GM12878 (cell line): ENCODE results near the gene SORBS1. TPM values are rescaled to one million over a fixed set of nuclear protein-coding genes. Genes with fewer than 3 reads are reported as not detected.

ENCODE experiments used
- ATAC-seq: fragments of 200-7000 bp; cut with Tn5 transposase; 3 replicates; pipeline ENCODE4 v1.9.1; 2020; ENCODE audit warnings: mild to moderate bottlenecking, moderate library complexity
- BruUV-seq: library from RNA; stranded (reverse); fragments of 400-500 nt; replicated peaks from 2 replicates; lab custom pipeline; 2021; lab: Mats Ljungman, UMichigan
- CTCF ChIA-PET: fragments of 300-600 bp; sonication (Branson Sonifier 250); formaldehyde crosslinking; extraction: SDS; loops from one replicate; lab custom pipeline; 2021; ENCODE audit warnings: inconsistent platforms; lab: Yijun Ruan, JAX
- POLR2A ChIA-PET: fragments of 350-600 bp; formaldehyde crosslinking; extraction: SDS; loops from one replicate; lab custom pipeline; 2021; ENCODE audit warnings: inconsistent platforms; lab: Charles Lee
- RAD21 ChIA-PET: fragments of 300-600 bp; sonication (Branson Sonifier 250); formaldehyde crosslinking; loops from one replicate; lab custom pipeline; 2023; ENCODE audit warnings: antibody characterized with exemption; ENCODE audit not compliant: unreplicated experiment; lab: Charles Lee
- SMC1A ChIA-PET: fragments of 300-600 bp; sonication (Branson Sonifier 250); formaldehyde crosslinking; loops from one replicate; lab custom pipeline; 2023; ENCODE audit not compliant: unreplicated experiment, uncharacterized antibody; lab: Charles Lee
- DNase-seq: peaks from one replicate; pipeline ENCODE4 v3.0.0-alpha.2; 2011; ENCODE audit warnings: low read depth, low spot score
- FAIRE-seq: peaks from 3 replicates; lab custom pipeline; 2011; peaks lifted over from hg19 to GRCh38; lab: Jason Lieb, UNC
- H2AFZ ChIP-seq: 2 replicates; pipeline ENCODE4 v1.6.0; 2011; ENCODE audit warnings: low read depth, low read length, control low read depth; ENCODE audit not compliant: control insufficient read depth
- H3K27ac ChIP-seq: 2 replicates; pipeline ENCODE4 v1.5.1; 2011; ENCODE audit warnings: control low read depth; ENCODE audit not compliant: control insufficient read depth, insufficient read depth
- H3K27me3 ChIP-seq, 2 experiments: replicated peaks in 1 of 2; 2 replicates each; pipeline versions ENCODE4 v1.6.0 to v1.6.1; 2011; ENCODE audit warnings: low read length in 1 of 2; ENCODE audit not compliant: control insufficient read depth in 2 of 2, insufficient read depth in 2 of 2
- H3K36me3 ChIP-seq, 2 experiments: 2 replicates each; pipeline ENCODE4 v1.5.1; 2011; ENCODE audit warnings: low read length in 1 of 2; ENCODE audit not compliant: control insufficient read depth in 2 of 2, insufficient read depth in 2 of 2
- H3K4me1 ChIP-seq: 2 replicates; pipeline ENCODE4 v1.6.1; 2011; ENCODE audit warnings: mild to moderate bottlenecking, low read length, moderate library complexity, mixed read lengths; ENCODE audit not compliant: control insufficient read depth, insufficient read depth
- H3K4me2 ChIP-seq: 2 replicates; pipeline ENCODE4 v1.6.0; 2011; ENCODE audit warnings: control low read depth; ENCODE audit not compliant: control insufficient read depth, insufficient read depth
- H3K4me3 ChIP-seq: fragments of 200-600 bp; sonication (generic); 2 replicates; pipeline ENCODE4 v1.5.1; 2016
- H3K79me2 ChIP-seq: 2 replicates; pipeline ENCODE4 v1.6.0; 2011; ENCODE audit warnings: low read length; ENCODE audit not compliant: control insufficient read depth, insufficient read depth
- H3K9ac ChIP-seq: 2 replicates; pipeline ENCODE4 v1.8.0; 2011; ENCODE audit warnings: low read length, control low read depth, mixed read lengths; ENCODE audit not compliant: control insufficient read depth, insufficient read depth
- H3K9me3 ChIP-seq: replicated peaks from 3 replicates; pipeline ENCODE4 v1.5.1; 2011; ENCODE audit warnings: mild to moderate bottlenecking, low read length; ENCODE audit not compliant: control insufficient read depth, insufficient read depth
- H4K20me1 ChIP-seq: 2 replicates; pipeline ENCODE4 v1.6.0; 2011; ENCODE audit not compliant: control insufficient read depth, insufficient read depth
- ATF7 ChIP-seq: fragments of 450-650 bp; IDR thresholded peaks from 2 replicates; pipeline ENCODE4 v1.6.1; 2016; ENCODE audit warnings: low read depth, mild to moderate bottlenecking
- BRCA1 ChIP-seq: IDR thresholded peaks from 2 replicates; pipeline ENCODE4 v1.6.1; 2011; ENCODE audit warnings: low read depth, low read length, improper control_type of control experiment
- CBX3 ChIP-seq: fragments of 200-600 bp; sonication (generic); IDR thresholded peaks from 2 replicates; pipeline ENCODE4 v1.6.1; 2016; ENCODE audit warnings: low read depth, borderline replicate concordance
- FOXK2 ChIP-seq: fragments of 450-650 bp; IDR thresholded peaks from 2 replicates; pipeline ENCODE4 v1.6.1; 2017; ENCODE audit warnings: mild to moderate bottlenecking, moderate library complexity
- FOXM1 ChIP-seq: IDR thresholded peaks from 2 replicates; pipeline ENCODE4 v1.6.1; 2012; ENCODE audit warnings: low read depth, mild to moderate bottlenecking, inconsistent platforms, low read length, moderate library complexity
- GABPA ChIP-seq: IDR thresholded peaks from 2 replicates; pipeline ENCODE4 v1.6.1; 2014; ENCODE audit warnings: antibody characterized with exemption, low read depth, mild to moderate bottlenecking, inconsistent platforms
- KLF5 ChIP-seq: fragments of 450-650 bp; IDR thresholded peaks from 2 replicates; pipeline ENCODE4 v1.6.1; 2014; ENCODE audit warnings: mild to moderate bottlenecking; ENCODE audit not compliant: partially characterized antibody
- NFYA ChIP-seq: IDR thresholded peaks from 2 replicates; pipeline ENCODE4 v1.6.1; 2011; ENCODE audit warnings: low read depth, mild to moderate bottlenecking, low read length, improper control_type of control experiment, borderline replicate concordance
- NR2C2 ChIP-seq: IDR thresholded peaks from 2 replicates; pipeline ENCODE4 v1.6.1; 2011; ENCODE audit warnings: borderline replicate concordance, low read depth; ENCODE audit not compliant: control insufficient read depth, insufficient read length
- NRF1 ChIP-seq: conservative IDR thresholded peaks from 2 replicates; pipeline ENCODE4 v1.6.1; 2011; ENCODE audit warnings: mild to moderate bottlenecking, low read depth, low read length, improper control_type of control experiment
- PAX8 ChIP-seq: fragments of 450-650 bp; IDR thresholded peaks from 2 replicates; pipeline ENCODE4 v1.6.1; 2017; ENCODE audit warnings: mild to moderate bottlenecking, moderate library complexity
- SMC3 ChIP-seq: IDR thresholded peaks from 2 replicates; pipeline ENCODE4 v1.6.1; 2011; ENCODE audit warnings: low read length, improper control_type of control experiment, borderline replicate concordance
- SREBF1 ChIP-seq: IDR thresholded peaks from 2 replicates; pipeline ENCODE4 v1.6.1; 2012; ENCODE audit warnings: mild to moderate bottlenecking, low read length
- SRF ChIP-seq, 2 experiments: IDR thresholded peaks; 2 replicates each; pipeline ENCODE4 v1.6.1; 2011; ENCODE audit warnings: low read depth in 2 of 2, low read length in 2 of 2, mild to moderate bottlenecking in 1 of 2, moderate library complexity in 1 of 2
- STAT3 ChIP-seq: IDR thresholded peaks from 2 replicates; pipeline ENCODE4 v1.6.1; 2011; ENCODE audit warnings: low read depth, low read length, improper control_type of control experiment
- YBX1 ChIP-seq: fragments of 450-650 bp; IDR thresholded peaks from 2 replicates; pipeline ENCODE4 v1.6.1; 2016; ENCODE audit warnings: antibody characterized with exemption
- ZNF217 ChIP-seq: fragments of 450-650 bp; IDR thresholded peaks from 2 replicates; pipeline ENCODE4 v1.6.1; 2017; ENCODE audit warnings: antibody characterized with exemption, mild to moderate bottlenecking
- ZNF274 ChIP-seq: IDR thresholded peaks from one replicate; pipeline ENCODE4 v1.8.0; 2011; ENCODE audit not compliant: insufficient read length, insufficient read depth
- ZZZ3 ChIP-seq: IDR thresholded peaks from 2 replicates; pipeline ENCODE4 v1.6.1; 2011; ENCODE audit warnings: low read depth; ENCODE audit not compliant: control insufficient read depth, insufficient read length
- WGBS: methylation state at CpG from one replicate; pipeline ENCODE4 v1.1.6; 2016; ENCODE audit warnings: low lambda C conversion rate; ENCODE audit not compliant: insufficient replicate concordance, insufficient coverage; ENCODE audit errors: missing lambda C conversion rate; 5-methylcytosine and 5-hydroxymethylcytosine counted together
- in situ Hi-C: fragments of 300-500 bp; cut with MboI; formaldehyde crosslinking; loops from 9 replicates; pipeline ENCODE4 v1.14.3; 2018; ENCODE audit warnings: mixed read lengths
- intact Hi-C: fragments of 100-400 bp; cut with micrococcal nuclease; formaldehyde crosslinking; loops from one replicate; pipeline ENCODE4 v1.14.2; 2022; ENCODE audit not compliant: unreplicated experiment
- polyA plus RNA-seq, 11 experiments: library from polyadenylated mRNA; depleted of rRNA in 4 of 11; unstranded in 6 of 11; stranded (reverse) in 5 of 11; fragments of >200 nt; fragmentation: Nextera tagmentation in 4 of 11; fragmentation: Illumina TruSeq in 1 of 11; extraction: Ambion mirVana in 4 of 11; extraction: Trizol in 1 of 11; gene quantifications; 1 replicate in 1 of 11; 2 replicates in 10 of 11; pipeline versions ENCODE4 v1.2.1 to v1.2.3, GENCODE V29; 2011 to 2016; ENCODE audit warnings: inconsistent platforms in 2 of 11, missing spikeins in 2 of 11, low read depth in 1 of 11
- total RNA-seq, 4 experiments: library from RNA; depleted of rRNA in 3 of 4; stranded (reverse); fragments of >200 nt in 3 of 4; fragmentation: Illumina TruSeq in 1 of 4; extraction: Trizol in 1 of 4; gene quantifications; 2 replicates each; pipeline versions ENCODE4 v1.2.1 to v1.2.3, GENCODE V29; 2013 to 2021
- TF ChIP-seq, protein P1 (sequence below): fragments of 450-650 bp; IDR thresholded peaks from 2 replicates; pipeline ENCODE4 v1.6.1; 2017; ENCODE audit warnings: low read depth, mild to moderate bottlenecking, moderate library complexity
- TF ChIP-seq, protein P2 (sequence below): fragments of 450-650 bp; IDR thresholded peaks from 2 replicates; pipeline ENCODE4 v1.6.1; 2017; ENCODE audit warnings: mild to moderate bottlenecking, low read depth, inconsistent platforms; ENCODE audit not compliant: poor library complexity, severe bottlenecking

The SORBS1 gene
- total and polyA plus RNA-seq, 10 of the 15 experiments (the other 5 are each of a cell fraction or from before 2014, with no cell fraction given), result 0.13 to 0.75 (median 0.39) TPM

DNA sequence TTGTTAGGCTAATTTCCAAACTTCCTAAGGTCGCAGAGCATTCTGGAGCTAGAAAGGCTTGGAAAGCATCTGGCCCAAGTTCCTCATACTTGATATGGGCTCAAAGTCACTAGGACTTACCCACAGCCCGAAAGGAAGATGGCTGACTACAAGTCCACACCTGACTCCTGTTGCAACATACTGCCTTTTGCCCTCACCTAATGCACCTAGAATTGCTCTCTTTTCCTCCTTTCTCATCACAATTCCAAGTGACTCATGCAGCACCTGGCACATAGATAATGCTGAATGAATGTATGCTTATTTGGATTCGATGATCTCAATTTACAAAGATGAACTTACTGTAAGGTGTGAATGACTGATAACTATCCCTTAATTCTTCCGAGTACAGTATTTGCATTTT lies 131.5 kb downstream of the SORBS1 start (continued):
- TF ChIP-seq ZZZ3 (no peak), PAX8 (no peak), ZNF274 (no peak), SRF (IDR thresholded peaks at IDR 0.05; ENCODE audit: low read depth in 2 of 2, low read length in 2 of 2) (no peak), GABPA (no peak), SREBF1 (no peak), YBX1 (no peak)
- TF ChIP-seq, all 136 proteins: peak for 0

DNA sequence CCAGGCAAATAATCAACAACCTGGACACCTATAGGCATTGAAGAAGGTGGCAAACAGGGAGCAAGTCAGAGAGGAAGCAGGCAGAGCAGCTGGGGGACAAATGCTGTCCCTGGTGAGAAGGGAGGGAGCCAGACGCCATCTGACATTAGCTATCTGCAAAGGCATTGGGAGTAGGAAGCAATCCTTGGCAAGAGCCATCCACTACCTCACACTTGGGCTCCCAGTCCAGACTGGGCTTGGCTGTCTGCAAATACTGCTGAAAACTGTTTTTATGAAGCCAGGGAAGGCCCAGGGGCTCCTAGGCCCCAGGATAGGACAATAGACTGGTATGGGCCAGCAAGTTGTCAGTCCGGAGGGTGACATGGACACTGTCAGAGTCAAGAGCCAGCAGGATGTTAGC lies 132.5 kb downstream of the SORBS1 start:
- CTCF ChIA-PET, result interaction anchor here (0.6 to 6.9 kb wide), 8 partner anchors 8 to 227 kb away, joined by 3 to 147 read pairs (median 32); no protein-coding TSS in a partner anchor
- 93% methylated on average over 2 of the region's 2 CpGs for WGBS
- no TSS peak for BruUV-seq
- Histone ChIP-seq H3K4me1 (peaks cover 9% of the 10 kb centered on the region), H4K20me1 (no peaks in the 10 kb centered on the region), H3K79me2 (no peaks in the 10 kb centered on the region), H3K9ac (no peak overlapping the region), H3K9me3 (no peaks in the 10 kb centered on the region), H3K4me3 (no peak overlapping the region), H3K36me3 (no peaks in the 10 kb centered on the region), H3K27ac (no peak overlapping the region), H3K4me2 (no peak overlapping the region), H3K27me3 (no peaks in the 10 kb centered on the region; a peak in 1 of 4 replicates), H2AFZ (no peak overlapping the region)
- no peak for DNase-seq
- in situ Hi-C loops, result loop anchor here (5.0 kb wide), 1 partner anchor 174 kb away; no protein-coding TSS in a partner anchor
- RAD21 ChIA-PET, result interaction anchor here (0.7 to 4.2 kb wide), 3 partner anchors 24 to 185 kb away, joined by 3 to 29 read pairs (median 3); no protein-coding TSS in a partner anchor
- intact Hi-C loops, result no loop called here
- POLR2A ChIA-PET, result interaction anchor here (0.7 kb wide), 1 partner anchor 54 kb away, joined by 3 read pairs; no protein-coding TSS in a partner anchor
- FAIRE-seq, result no peak
- SMC1A ChIA-PET, result interaction anchor here (1.0 to 5.1 kb wide), 4 partner anchors 10 to 172 kb away, joined by 3 to 81 read pairs (median 18); no protein-coding TSS in a partner anchor
- no peak for ATAC-seq
- TF ChIP-seq ATF7 (no peak), BRCA1 (no peak), KLF5 (no peak), STAT3 (no peak), CBX3 (no peak), NR2C2 (no peak), NFYA (no peak), SMC3 (no peak), FOXK2 (no peak), ZNF217 (no peak), FOXM1 (no peak), NRF1 (no peak)
- TF ChIP-seq, protein P1, sequence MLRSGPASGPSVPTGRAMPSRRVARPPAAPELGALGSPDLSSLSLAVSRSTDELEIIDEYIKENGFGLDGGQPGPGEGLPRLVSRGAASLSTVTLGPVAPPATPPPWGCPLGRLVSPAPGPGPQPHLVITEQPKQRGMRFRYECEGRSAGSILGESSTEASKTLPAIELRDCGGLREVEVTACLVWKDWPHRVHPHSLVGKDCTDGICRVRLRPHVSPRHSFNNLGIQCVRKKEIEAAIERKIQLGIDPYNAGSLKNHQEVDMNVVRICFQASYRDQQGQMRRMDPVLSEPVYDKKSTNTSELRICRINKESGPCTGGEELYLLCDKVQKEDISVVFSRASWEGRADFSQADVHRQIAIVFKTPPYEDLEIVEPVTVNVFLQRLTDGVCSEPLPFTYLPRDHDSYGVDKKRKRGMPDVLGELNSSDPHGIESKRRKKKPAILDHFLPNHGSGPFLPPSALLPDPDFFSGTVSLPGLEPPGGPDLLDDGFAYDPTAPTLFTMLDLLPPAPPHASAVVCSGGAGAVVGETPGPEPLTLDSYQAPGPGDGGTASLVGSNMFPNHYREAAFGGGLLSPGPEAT, result no peak
- TF ChIP-seq, protein P2, sequence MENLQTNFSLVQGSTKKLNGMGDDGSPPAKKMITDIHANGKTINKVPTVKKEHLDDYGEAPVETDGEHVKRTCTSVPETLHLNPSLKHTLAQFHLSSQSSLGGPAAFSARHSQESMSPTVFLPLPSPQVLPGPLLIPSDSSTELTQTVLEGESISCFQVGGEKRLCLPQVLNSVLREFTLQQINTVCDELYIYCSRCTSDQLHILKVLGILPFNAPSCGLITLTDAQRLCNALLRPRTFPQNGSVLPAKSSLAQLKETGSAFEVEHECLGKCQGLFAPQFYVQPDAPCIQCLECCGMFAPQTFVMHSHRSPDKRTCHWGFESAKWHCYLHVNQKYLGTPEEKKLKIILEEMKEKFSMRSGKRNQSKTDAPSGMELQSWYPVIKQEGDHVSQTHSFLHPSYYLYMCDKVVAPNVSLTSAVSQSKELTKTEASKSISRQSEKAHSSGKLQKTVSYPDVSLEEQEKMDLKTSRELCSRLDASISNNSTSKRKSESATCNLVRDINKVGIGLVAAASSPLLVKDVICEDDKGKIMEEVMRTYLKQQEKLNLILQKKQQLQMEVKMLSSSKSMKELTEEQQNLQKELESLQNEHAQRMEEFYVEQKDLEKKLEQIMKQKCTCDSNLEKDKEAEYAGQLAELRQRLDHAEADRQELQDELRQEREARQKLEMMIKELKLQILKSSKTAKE, result no peak
